NCI-H446 treated with DMSO at 0.1 percent for 48 hours (cell line): ENCODE results near the gene GIGYF2.
"Not testable (repeated sequence)": the region's sequence is repeated elsewhere in the genome, so short reads cannot be mapped to it uniquely, and the experiment has no call there.

Experiments used
- DNase-seq: peaks from one replicate; lab custom pipeline; 2025; lab: John Stamatoyannopoulos, UW

The GIGYF2 gene

GRCh38 chr2:232687382-232688160, 9.6 kb upstream of the GIGYF2 start:
- DNase-seq, result peak; percentile 8

- DNase-seq, result no peak
Observed at GRCh38 chr2:232688201-232688600, 8.9 kb upstream of the GIGYF2 start.

GRCh38 chr2:232689152-232689910, 7.8 kb upstream of the GIGYF2 start:
- DNase-seq, result peak; percentile 85

- not testable (repeated sequence) for DNase-seq
Observed at GRCh38 chr2:232691117-232691516, 6.0 kb upstream of the GIGYF2 start.

GRCh38 chr2:232693344-232693743, 3.8 kb upstream of the GIGYF2 start:
- DNase-seq, result no peak

GRCh38 chr2:232696609-232697058, 497 bp upstream of the GIGYF2 start:
- DNase-seq, result no peak

- DNase-seq, result no peak
Observed at GRCh38 chr2:232697807-232698110, 628 bp downstream of the GIGYF2 start.

- DNase-seq, result no peak
Observed at GRCh38 chr2:232698556-232699091, 1.5 kb downstream of the GIGYF2 start.

GRCh38 chr2:232699110-232699509, 2.0 kb downstream of the GIGYF2 start:
- no peak for DNase-seq

- no peak for DNase-seq
Observed at GRCh38 chr2:232700154-232700553, 3.0 kb downstream of the GIGYF2 start.

- DNase-seq, result no peak
Observed at GRCh38 chr2:232707076-232707475, 9.9 kb downstream of the GIGYF2 start.

GRCh38 chr2:232713505-232713904, 16.4 kb downstream of the GIGYF2 start:
- DNase-seq, result no peak

- no peak for DNase-seq
Observed at GRCh38 chr2:232714969-232715368, 17.8 kb downstream of the GIGYF2 start.

GRCh38 chr2:232720056-232720455, 22.9 kb downstream of the GIGYF2 start:
- not testable (repeated sequence) for DNase-seq

- DNase-seq, result no peak
Observed at GRCh38 chr2:232721261-232721660, 24.1 kb downstream of the GIGYF2 start.

- no peak for DNase-seq
Observed at GRCh38 chr2:232721882-232722281, 24.8 kb downstream of the GIGYF2 start.

- no peak for DNase-seq
Observed at GRCh38 chr2:232723027-232723426, 25.9 kb downstream of the GIGYF2 start.

- no peak for DNase-seq
Observed at GRCh38 chr2:232728785-232729184, 31.7 kb downstream of the GIGYF2 start.

GRCh38 chr2:232731470-232731869, 34.3 kb downstream of the GIGYF2 start:
- peak; percentile 7 for DNase-seq

GRCh38 chr2:232741294-232741693, 44.2 kb downstream of the GIGYF2 start:
- DNase-seq, result no peak

GRCh38 chr2:232741972-232742371, 44.8 kb downstream of the GIGYF2 start:
- DNase-seq, result no peak

- DNase-seq, result no peak
Observed at GRCh38 chr2:232744963-232745362, 47.8 kb downstream of the GIGYF2 start.

GRCh38 chr2:232748038-232748437, 50.9 kb downstream of the GIGYF2 start:
- no peak for DNase-seq
